ENCODE results near the gene PI4K2B. TPM values are rescaled to one million over a fixed set of nuclear protein-coding genes. Genes with fewer than 3 reads are reported as not detected.
A peak's percentile ranks its signal among the peaks of the same experiment; 100 is the strongest.
"Not testable (repeated sequence)": the region's sequence is repeated elsewhere in the genome, so short reads cannot be mapped to it uniquely, and the experiment has no call there.

The PI4K2B gene
- total RNA-seq, 1 experiment from 2014 or later: 13.3 TPM

DNA sequence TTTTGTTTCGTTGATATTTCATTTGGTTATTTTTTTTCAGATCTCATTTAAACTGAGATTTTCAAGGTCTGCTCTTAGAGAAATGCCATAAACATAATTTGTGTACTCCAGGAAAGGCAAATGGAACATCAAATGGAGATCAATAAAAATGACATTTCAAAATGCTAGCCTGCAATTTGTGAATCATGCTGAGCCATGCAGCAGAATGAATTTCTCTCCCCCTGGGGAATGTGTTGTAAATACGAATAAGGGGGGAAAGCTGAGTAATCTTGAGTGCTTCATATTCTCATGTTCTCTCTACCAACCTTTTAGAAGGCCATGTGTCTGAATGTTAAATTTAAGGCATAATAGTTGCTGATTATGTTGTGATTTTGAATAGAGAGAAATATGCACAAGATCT, 86.5 kb downstream of the PI4K2B start:
- CTCF ChIA-PET: no interaction called here
- Histone ChIP-seq H3K36me3 (ENCODE audit: low read depth, low read length) (no peaks in the 10 kb centered on the region), H3K9me2 (replicated peaks; ENCODE audit: low read length) (no peaks in the 10 kb centered on the region), H3K27me3 (ENCODE audit: low read length) (no peaks in the 10 kb centered on the region), H4K20me1 (ENCODE audit: low read length) (no peaks in the 10 kb centered on the region), H3K4me3 (ENCODE audit: low read length) (peak overlapping the region; percentile 46), H2AFZ (ENCODE audit: low read length) (no peak overlapping the region), H3K27ac (ENCODE audit: low read length) (peak overlapping the region; percentile 84), H3K4me1 (ENCODE audit: insufficient read depth, low read length) (peaks cover 27% of the 10 kb centered on the region), H3K4me2 (ENCODE audit: low read length) (peak overlapping the region; percentile 50), H3K9ac (ENCODE audit: low read length) (0 out of 2 replicates have a peak overlapping the region, but pooled peaks have one; percentile 28), H3F3A (ENCODE audit: low read length, unreplicated experiment) (no peaks in the 10 kb centered on the region), H3K79me2 (ENCODE audit: low read length) (no peaks in the 10 kb centered on the region; the same call in 1 of the 2 replicates), H3K9me3 (ENCODE audit: low read length) (no peaks in the 10 kb centered on the region)
- POLR2A ChIA-PET (ENCODE audit: unreplicated experiment): interaction anchor here (0.6 kb wide), 1 partner anchor 8 kb away, joined by 6 read pairs; no protein-coding TSS in a partner anchor
- TF ChIP-seq, protein P1, sequence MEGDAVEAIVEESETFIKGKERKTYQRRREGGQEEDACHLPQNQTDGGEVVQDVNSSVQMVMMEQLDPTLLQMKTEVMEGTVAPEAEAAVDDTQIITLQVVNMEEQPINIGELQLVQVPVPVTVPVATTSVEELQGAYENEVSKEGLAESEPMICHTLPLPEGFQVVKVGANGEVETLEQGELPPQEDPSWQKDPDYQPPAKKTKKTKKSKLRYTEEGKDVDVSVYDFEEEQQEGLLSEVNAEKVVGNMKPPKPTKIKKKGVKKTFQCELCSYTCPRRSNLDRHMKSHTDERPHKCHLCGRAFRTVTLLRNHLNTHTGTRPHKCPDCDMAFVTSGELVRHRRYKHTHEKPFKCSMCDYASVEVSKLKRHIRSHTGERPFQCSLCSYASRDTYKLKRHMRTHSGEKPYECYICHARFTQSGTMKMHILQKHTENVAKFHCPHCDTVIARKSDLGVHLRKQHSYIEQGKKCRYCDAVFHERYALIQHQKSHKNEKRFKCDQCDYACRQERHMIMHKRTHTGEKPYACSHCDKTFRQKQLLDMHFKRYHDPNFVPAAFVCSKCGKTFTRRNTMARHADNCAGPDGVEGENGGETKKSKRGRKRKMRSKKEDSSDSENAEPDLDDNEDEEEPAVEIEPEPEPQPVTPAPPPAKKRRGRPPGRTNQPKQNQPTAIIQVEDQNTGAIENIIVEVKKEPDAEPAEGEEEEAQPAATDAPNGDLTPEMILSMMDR (conservative IDR thresholded peaks at IDR 0.05; ENCODE audit: low read depth, low read length): no peak
- no peak for TF ChIP-seq EZH2phosphoT487 (IDR thresholded peaks at IDR 0.05; ENCODE audit: borderline replicate concordance, low read length)
- TF ChIP-seq EZH2 (IDR thresholded peaks at IDR 0.05; ENCODE audit: low read length, unreplicated experiment): no peak
- no TSS peak for BruUV-seq (replicated peaks)
- DNase-seq: peak; percentile 36
- no peak for ATAC-seq
- intact Hi-C loops (cut with micrococcal nuclease): no loop called here

DNA sequence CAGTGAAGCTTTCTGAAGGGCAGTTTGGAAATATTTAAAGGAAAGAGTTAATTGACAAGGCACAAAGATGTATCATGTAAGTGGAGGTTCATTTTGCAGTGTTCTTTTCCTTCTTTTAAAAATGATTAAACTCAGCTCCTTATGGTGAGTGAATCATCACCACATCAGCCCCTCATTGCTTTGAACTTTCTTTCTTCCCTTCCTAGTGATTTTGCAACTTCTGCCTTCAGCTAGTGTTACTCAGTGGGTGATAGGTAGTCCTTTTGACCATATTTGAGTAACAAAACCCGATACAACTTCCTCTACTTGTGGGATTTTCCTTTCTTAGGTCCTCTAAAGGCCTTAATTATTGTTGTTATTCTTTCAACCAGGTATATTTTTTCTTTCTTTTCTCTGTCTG, 86.9 kb downstream of the PI4K2B start:
- no peaks in the 10 kb centered on the region for H3K9me2 ChIP-seq (replicated peaks; ENCODE audit: low read length)
- H3F3A ChIP-seq (ENCODE audit: low read length, unreplicated experiment): no peaks in the 10 kb centered on the region
- ATAC-seq (peak; percentile 73), DNase-seq (peak; percentile 80)
- peak overlapping the region; percentile 51 for H3K9ac ChIP-seq (ENCODE audit: low read length)
- intact Hi-C loops (cut with micrococcal nuclease): no loop called here
- no peaks in the 10 kb centered on the region for H3K9me3 ChIP-seq (ENCODE audit: low read length)
- H3K79me2 ChIP-seq (ENCODE audit: low read length): no peaks in the 10 kb centered on the region; the same call in 1 of the 2 replicates
- ChIA-PET CTCF (interaction anchor here (0.6 kb wide), 2 partner anchors 93 to 802 kb away, joined by 3 to 4 read pairs; no protein-coding TSS in a partner anchor), POLR2A (ENCODE audit: unreplicated experiment) (interaction anchor here (0.6 kb wide), 1 partner anchor 9 kb away, joined by 6 read pairs; no protein-coding TSS in a partner anchor)
- H3K27me3 ChIP-seq (ENCODE audit: low read length): no peaks in the 10 kb centered on the region
- peak overlapping the region; percentile 46 for H3K4me3 ChIP-seq (ENCODE audit: low read length)
- no TSS peak for BruUV-seq (replicated peaks)
- peaks cover 27% of the 10 kb centered on the region for H3K4me1 ChIP-seq (ENCODE audit: insufficient read depth, low read length)
- H4K20me1 ChIP-seq (ENCODE audit: low read length): no peaks in the 10 kb centered on the region
- no peaks in the 10 kb centered on the region for H3K36me3 ChIP-seq (ENCODE audit: low read depth, low read length)
- H2AFZ ChIP-seq (ENCODE audit: low read length): peak overlapping the region; percentile 11; the same call in 1 of the 2 replicates
- no peak for TF ChIP-seq EZH2 (IDR thresholded peaks at IDR 0.05; ENCODE audit: low read length, unreplicated experiment)
- TF ChIP-seq, protein P1 (conservative IDR thresholded peaks at IDR 0.05; ENCODE audit: low read depth, low read length): no peak
- TF ChIP-seq EZH2phosphoT487 (IDR thresholded peaks at IDR 0.05; ENCODE audit: borderline replicate concordance, low read length): no peak
- peak overlapping the region; percentile 50 for H3K4me2 ChIP-seq (ENCODE audit: low read length)
- H3K27ac ChIP-seq (ENCODE audit: low read length): peak overlapping the region; percentile 84

DNA sequence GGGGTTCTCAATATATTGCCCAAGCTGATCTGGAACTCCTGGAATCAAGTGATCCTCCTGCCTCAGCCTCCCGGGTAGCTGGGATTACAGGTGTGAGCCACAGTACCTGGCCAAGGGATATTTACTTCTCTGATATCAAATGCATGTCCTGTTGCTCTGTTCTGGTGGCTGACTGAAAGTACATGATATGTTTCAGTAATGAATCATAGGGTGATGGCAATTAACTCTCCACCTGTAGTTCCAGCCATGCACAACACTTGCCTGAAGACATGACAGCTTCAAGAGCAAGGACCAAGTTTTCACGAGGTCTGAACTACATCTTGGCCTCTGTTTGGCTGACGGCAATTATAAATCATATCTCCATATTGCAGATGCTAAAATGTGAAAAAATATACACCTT, 87.9 kb downstream of the PI4K2B start:
- ATAC-seq: no peak
- no peaks in the 10 kb centered on the region; the same call in 1 of the 2 replicates for H3K79me2 ChIP-seq (ENCODE audit: low read length)
- no peak overlapping the region for H3K9ac ChIP-seq (ENCODE audit: low read length)
- no peak overlapping the region for H3K4me3 ChIP-seq (ENCODE audit: low read length)
- peak; percentile 25 for DNase-seq
- H3K27me3 ChIP-seq (ENCODE audit: low read length): no peaks in the 10 kb centered on the region
- H4K20me1 ChIP-seq (ENCODE audit: low read length): no peaks in the 10 kb centered on the region
- intact Hi-C loops (cut with micrococcal nuclease): no loop called here
- no peaks in the 10 kb centered on the region for H3K36me3 ChIP-seq (ENCODE audit: low read depth, low read length)
- H3K9me2 ChIP-seq (replicated peaks; ENCODE audit: low read length): no peaks in the 10 kb centered on the region
- peak overlapping the region; percentile 84; the same call in 1 of the 2 replicates for H3K27ac ChIP-seq (ENCODE audit: low read length)
- H3K4me1 ChIP-seq (ENCODE audit: insufficient read depth, low read length): peaks cover 27% of the 10 kb centered on the region
- no peak overlapping the region for H3K4me2 ChIP-seq (ENCODE audit: low read length)
- ChIA-PET CTCF (no interaction called here), POLR2A (ENCODE audit: unreplicated experiment) (no interaction called here)
- H2AFZ ChIP-seq (ENCODE audit: low read length): no peak overlapping the region
- H3K9me3 ChIP-seq (ENCODE audit: low read length): no peaks in the 10 kb centered on the region
- TF ChIP-seq EZH2 (IDR thresholded peaks at IDR 0.05; ENCODE audit: low read length, unreplicated experiment) (no peak), EZH2phosphoT487 (IDR thresholded peaks at IDR 0.05; ENCODE audit: borderline replicate concordance, low read length) (no peak)
- TF ChIP-seq, protein P1 (conservative IDR thresholded peaks at IDR 0.05; ENCODE audit: low read depth, low read length): no peak
- no TSS peak for BruUV-seq (replicated peaks)
- no peaks in the 10 kb centered on the region for H3F3A ChIP-seq (ENCODE audit: low read length, unreplicated experiment)

DNA sequence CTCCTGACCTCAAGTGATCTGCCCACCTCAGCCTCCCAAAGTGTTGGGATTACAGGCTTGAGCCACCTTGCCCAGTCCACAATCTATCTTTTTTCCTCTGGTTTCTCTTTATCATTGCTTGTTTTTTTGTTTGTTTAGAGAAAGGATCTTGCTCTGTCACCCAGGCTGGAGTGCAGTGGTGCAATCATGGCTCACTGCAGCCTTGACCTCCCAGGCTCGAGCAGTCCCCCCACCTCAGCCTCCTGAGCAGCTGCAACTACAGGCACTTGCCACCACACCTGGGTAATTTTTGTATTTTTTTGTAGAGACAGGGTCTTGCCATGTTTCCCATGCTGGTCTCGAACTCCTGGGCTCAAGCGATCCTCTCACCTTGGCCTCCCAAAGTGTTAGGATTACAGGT, 94.6 kb downstream of the PI4K2B start:
- H3K9ac ChIP-seq (ENCODE audit: low read length); CTCF ChIA-PET; H3K4me1 ChIP-seq (ENCODE audit: insufficient read depth, low read length); H3K27ac ChIP-seq (ENCODE audit: low read length); H4K20me1 ChIP-seq (ENCODE audit: low read length); H3K79me2 ChIP-seq (ENCODE audit: low read length); POLR2A ChIA-PET (ENCODE audit: unreplicated experiment); H3K4me2 ChIP-seq (ENCODE audit: low read length); ATAC-seq; BruUV-seq (replicated peaks); H2AFZ ChIP-seq (ENCODE audit: low read length); H3K9me2 ChIP-seq (replicated peaks; ENCODE audit: low read length); H3F3A ChIP-seq (ENCODE audit: low read length, unreplicated experiment); H3K36me3 ChIP-seq (ENCODE audit: low read depth, low read length); H3K9me3 ChIP-seq (ENCODE audit: low read length); H3K4me3 ChIP-seq (ENCODE audit: low read length); DNase-seq; H3K27me3 ChIP-seq (ENCODE audit: low read length); intact Hi-C loops (cut with micrococcal nuclease): not testable (repeated sequence)
